Lower leg skin (tissue), 4 donors: ENCODE results near the gene CAMK2D. TPM values are rescaled to one million over a fixed set of nuclear protein-coding genes. Genes with fewer than 3 reads are reported as not detected.

ENCODE experiments used
- DNase-seq, 2 donors: peaks; one replicate each; pipeline ENCODE4 v3.0.0-alpha.2; 2019; ENCODE audit warnings: low spot score in 2 of 2
- H3K4me3 ChIP-seq: fragments of 200-600 bp; sonication (generic); 2 replicates; pipeline ENCODE4 v1.5.1; 2017; ENCODE audit warnings: mild to moderate bottlenecking, low read depth; ENCODE audit not compliant: poor library complexity, severe bottlenecking
- CTCF ChIP-seq, 3 donors: fragments of 450-650 bp; IDR thresholded peaks; one replicate each; pipeline ENCODE4 v1.5.1; 2016; ENCODE audit warnings: antibody characterized with exemption in 3 of 3, mild to moderate bottlenecking in 3 of 3, moderate library complexity in 2 of 3
- POLR2A ChIP-seq, 2 donors: fragments of 450-650 bp; IDR thresholded peaks; one replicate each; pipeline ENCODE4 v1.6.1; 2016 to 2017; ENCODE audit warnings: antibody characterized with exemption in 2 of 2, mild to moderate bottlenecking in 1 of 2, moderate library complexity in 1 of 2
- WGBS, 2 donors: methylation state at CpG; one replicate each; pipeline ENCODE4 v1.1.5; 2018; 5-methylcytosine and 5-hydroxymethylcytosine counted together
- intact Hi-C: fragments of 100-400 bp; cut with DNase I; formaldehyde crosslinking; loops from one replicate; pipeline ENCODE4 v1.15.0; 2023; ENCODE audit warnings: low total_unique reads
- total RNA-seq, 4 donors: library from RNA; depleted of rRNA; stranded (reverse); fragments of >200 nt; gene quantifications; one replicate each; pipeline ENCODE4 v1.1.0, GENCODE V29; 2016

Gene CAMK2D
- total RNA-seq, 4 donors from 2014 or later: 25.2 to 40.7 (median 32.7) TPM

GRCh38 chr4:113566015-113566795, 195.3 kb downstream of the CAMK2D start:
- no peak for DNase-seq
- H3K4me3 ChIP-seq: no peak overlapping the region
- WGBS, 2 donors: 88 to 92% methylated on average over 3 of the region's 3 CpGs

GRCh38 chr4:113565702-113566012, 195.9 kb downstream of the CAMK2D start:
- intact Hi-C loops: no loop called here
- no peak for DNase-seq
- H3K4me3 ChIP-seq: no peak overlapping the region
- TF ChIP-seq CTCF (IDR thresholded peaks at IDR 0.05): no peak
- TF ChIP-seq POLR2A (IDR thresholded peaks at IDR 0.05): no peak

More at GRCh38 chr4:113566015-113566795, 195.3 kb downstream of the CAMK2D start:
- TF ChIP-seq POLR2A (IDR thresholded peaks at IDR 0.05) (no peak), CTCF (IDR thresholded peaks at IDR 0.05) (no peak)
- intact Hi-C loops: no loop called here

- WGBS, 2 donors: 80 to 90% methylated on average over 3 of the region's 3 CpGs
- no peak for DNase-seq
- no peak overlapping the region for H3K4me3 ChIP-seq
- TF ChIP-seq CTCF (IDR thresholded peaks at IDR 0.05) (no peak), POLR2A (IDR thresholded peaks at IDR 0.05) (no peak)
- intact Hi-C loops: no loop called here
Observed at GRCh38 chr4:113564493-113564892, 197.0 kb downstream of the CAMK2D start.

GRCh38 chr4:113563691-113564378, 197.7 kb downstream of the CAMK2D start:
- no peak for DNase-seq
- WGBS, 2 donors: 90 to 91% methylated on average over 5 of the region's 5 CpGs

GRCh38 chr4:113561758-113562157, 199.8 kb downstream of the CAMK2D start:
- TF ChIP-seq POLR2A (IDR thresholded peaks at IDR 0.05) (no peak), CTCF (IDR thresholded peaks at IDR 0.05) (no peak)
- intact Hi-C loops: no loop called here
- no peak overlapping the region for H3K4me3 ChIP-seq
- 41 to 50% methylated on average over 2 of the region's 2 CpGs for WGBS, 2 donors
- no peak for DNase-seq

More at GRCh38 chr4:113563691-113564378, 197.7 kb downstream of the CAMK2D start:
- H3K4me3 ChIP-seq: no peak overlapping the region
- no peak for TF ChIP-seq POLR2A (IDR thresholded peaks at IDR 0.05)
- TF ChIP-seq CTCF (IDR thresholded peaks at IDR 0.05): no peak
- intact Hi-C loops: no loop called here
